ENCODE results near the gene KASH5. TPM values are rescaled to one million over a fixed set of nuclear protein-coding genes. Genes with fewer than 3 reads are reported as not detected.
A peak's percentile ranks its signal among the peaks of the same experiment; 100 is the strongest.

The KASH5 gene
- total and polyA plus RNA-seq, 2 of the 8 experiments (the other 6 are each of a cell fraction or from before 2014, with no cell fraction given): 0.05 to 0.19 TPM

DNA sequence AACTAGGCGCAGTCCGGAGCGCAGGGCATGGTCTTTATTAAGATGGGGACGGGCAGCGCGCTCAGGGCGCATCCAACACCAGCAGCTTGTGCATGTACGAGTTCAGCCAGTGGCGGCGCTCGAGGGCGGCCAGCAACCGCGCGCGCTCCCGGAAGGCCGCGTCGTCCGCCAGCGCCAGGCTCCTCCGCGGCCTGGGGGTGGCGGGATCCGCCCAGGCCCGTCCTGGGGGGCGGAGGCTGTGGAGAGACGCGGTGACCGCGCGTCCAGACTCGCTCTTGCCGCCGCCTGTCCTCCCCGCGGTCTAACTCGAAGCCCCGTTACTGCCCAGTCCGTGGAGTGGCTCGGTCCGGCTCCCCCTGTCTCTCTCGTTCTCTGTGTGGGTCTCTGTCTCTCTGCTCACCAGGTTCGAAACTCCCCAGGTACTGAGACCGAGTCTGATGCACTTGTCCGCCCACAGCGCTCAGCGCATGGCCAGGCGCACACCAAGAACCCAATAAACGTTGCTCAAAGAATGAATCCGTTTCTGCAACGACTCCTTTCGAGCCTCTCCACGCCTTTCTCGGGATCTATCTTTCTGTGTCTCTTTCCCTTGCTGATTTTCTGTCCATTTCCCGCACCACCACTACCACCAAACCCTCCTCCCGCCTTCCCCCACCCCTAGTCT is 34.5 kb downstream of the KASH5 start:
- no peak overlapping the region for H4K91ac ChIP-seq (replicated peaks; ENCODE audit: insufficient read length, low read length)
- FAIRE-seq (no peak), DNase-seq (ENCODE audit: low read depth in 1 of 2, low spot score in 2 of 2) (peak in 1 of 2 experiments; percentile 93)
- no peak overlapping the region for H2BK5ac ChIP-seq (ENCODE audit: low read depth, low read length)
- H3K23ac ChIP-seq (ENCODE audit: insufficient read length): no peak overlapping the region
- peak overlapping the region; percentile 85 to 88 for H3K4me2 ChIP-seq (ENCODE audit: insufficient read depth in 1 of 2, low read depth in 2 of 2, low read length in 2 of 2)
- no peak overlapping the region for H3K27ac ChIP-seq (ENCODE audit: low read depth, low read length)
- no peak overlapping the region for H3K4ac ChIP-seq (replicated peaks; ENCODE audit: insufficient read length, low read depth, low read length)
- H2BK12ac ChIP-seq (ENCODE audit: low read depth, low read length): no peak overlapping the region; the same call in 1 of the 2 replicates
- H3K56ac ChIP-seq (replicated peaks; ENCODE audit: insufficient read length, low read depth, low read length): no peak overlapping the region
- H4K8ac ChIP-seq (ENCODE audit: extremely low read depth, insufficient read depth, low read length): no peak overlapping the region; the same call in none of the 2 replicates
- peak overlapping the region; percentile 12 for H4K5ac ChIP-seq (ENCODE audit: insufficient read length, low read depth, low read length)
- 6% methylated on average over 44 of the region's 58 CpGs; no CpG with 5 or more reads in 1 of the 2 experiments for WGBS, 2 experiments (ENCODE audit: extremely low coverage in 1 of 2, insufficient coverage in 1 of 2, insufficient read length in 1 of 2, insufficient replicate concordance in 2 of 2, low coverage in 1 of 2, low lambda C conversion rate in 2 of 2, missing lambda C conversion rate in 1 of 2)
- H2BK20ac ChIP-seq (ENCODE audit: low read length): no peak overlapping the region
- CTCF ChIA-PET (ENCODE audit: partially characterized antibody): interaction anchor here (0.6 to 14.7 kb wide), 11 partner anchors 9 to 57 kb away, joined by 3 to 291 read pairs (median 6); partner anchors contain the start of gene PIH1D1
- no peaks in the 10 kb centered on the region for H3K9me3 ChIP-seq (ENCODE audit: insufficient read depth in 2 of 2, low read depth in 1 of 2, low read length in 1 of 2)
- no peaks in the 10 kb centered on the region for H3K79me1 ChIP-seq (ENCODE audit: low read depth, low read length)
- no peak overlapping the region for H2AK5ac ChIP-seq (ENCODE audit: low read depth, low read length)
- H2AFZ ChIP-seq (ENCODE audit: low read length): peak overlapping the region; percentile 17; the same call in 1 of the 2 replicates
- H3K27me3 ChIP-seq (replicated peaks in 1 of 4; ENCODE audit: control insufficient read depth in 3 of 4, extremely low read depth in 1 of 4, insufficient read depth in 3 of 4, low read length in 3 of 4): peaks cover 23 to 61% (median 56%) of the 10 kb centered on the region in 4 experiments
- no peak overlapping the region for H3K14ac ChIP-seq (ENCODE audit: insufficient read length)
- POLR2A ChIA-PET (ENCODE audit: partially characterized antibody): interaction anchor here (0.9 to 1.4 kb wide), 3 partner anchors 9 to 25 kb away, joined by 3 to 4 read pairs (median 4); no protein-coding TSS in a partner anchor
- peak overlapping the region; percentile 51 for H3K18ac ChIP-seq (ENCODE audit: extremely low read depth, low read length)
- no peaks in the 10 kb centered on the region for H4K20me1 ChIP-seq (replicated peaks in 1 of 2; ENCODE audit: control insufficient read depth in 1 of 2, insufficient read depth in 2 of 2, low read length in 2 of 2)
- H3K36me3 ChIP-seq (ENCODE audit: control insufficient read depth in 2 of 4, insufficient read depth in 4 of 4, low read length in 3 of 4): no peaks in the 10 kb centered on the region
- H3K79me2 ChIP-seq (ENCODE audit: control insufficient read depth in 1 of 2, insufficient read depth in 2 of 2, low read length in 2 of 2): no peaks in the 10 kb centered on the region
- peaks cover 12% of the 10 kb centered on the region; the same call in 1 of the 2 replicates for H3K23me2 ChIP-seq (ENCODE audit: low read depth, low read length)
- peak overlapping the region in 3 of 4 experiments; percentile 23 to 59 (median 28); a peak in 5 of 8 replicates for H3K4me3 ChIP-seq (ENCODE audit: extremely low read depth in 1 of 4, insufficient read depth in 2 of 4, low read depth in 3 of 4, low read length in 4 of 4)
- H3K4me1 ChIP-seq (replicated peaks in 1 of 4; ENCODE audit: control insufficient read depth in 3 of 4, insufficient read depth in 4 of 4, low read length in 3 of 4): peaks cover 7 to 29% (median 19%) of the 10 kb centered on the region in 4 experiments
- H2BK15ac ChIP-seq (ENCODE audit: low read length): peak overlapping the region; percentile 82; the same call in 1 of the 2 replicates
- H3K9ac ChIP-seq (replicated peaks in 1 of 4; ENCODE audit: extremely low read depth in 1 of 4, low read depth in 3 of 4, low read length in 3 of 4): no peak overlapping the region
- no peak overlapping the region for H2BK120ac ChIP-seq (replicated peaks; ENCODE audit: low read depth, low read length)
- TF ChIP-seq JUND (IDR thresholded peaks at IDR 0.05; ENCODE audit: low read length) (no peak), SIX5 (IDR thresholded peaks at IDR 0.05; ENCODE audit: low read depth, low read length) (no peak), TAF1 (IDR thresholded peaks at IDR 0.05; ENCODE audit: low read depth, low read length) (no peak), FOSL1 (IDR thresholded peaks at IDR 0.05; ENCODE audit: insufficient read depth, low read depth, low read length) (no peak), YY1 (IDR thresholded peaks at IDR 0.05; ENCODE audit: low read depth, low read length) (no peak), CBX5 (IDR thresholded peaks at IDR 0.05; ENCODE audit: low read depth, low read length) (no peak), ZNF274 (IDR thresholded peaks at IDR 0.05; ENCODE audit: borderline replicate concordance, extremely low read depth, low read length) (no peak), GTF2F1 (IDR thresholded peaks at IDR 0.05; ENCODE audit: borderline replicate concordance, low read depth, low read length) (no peak), JUN (IDR thresholded peaks at IDR 0.05; ENCODE audit: low read depth, low read length) (no peak)
- TF ChIP-seq, protein P1, sequence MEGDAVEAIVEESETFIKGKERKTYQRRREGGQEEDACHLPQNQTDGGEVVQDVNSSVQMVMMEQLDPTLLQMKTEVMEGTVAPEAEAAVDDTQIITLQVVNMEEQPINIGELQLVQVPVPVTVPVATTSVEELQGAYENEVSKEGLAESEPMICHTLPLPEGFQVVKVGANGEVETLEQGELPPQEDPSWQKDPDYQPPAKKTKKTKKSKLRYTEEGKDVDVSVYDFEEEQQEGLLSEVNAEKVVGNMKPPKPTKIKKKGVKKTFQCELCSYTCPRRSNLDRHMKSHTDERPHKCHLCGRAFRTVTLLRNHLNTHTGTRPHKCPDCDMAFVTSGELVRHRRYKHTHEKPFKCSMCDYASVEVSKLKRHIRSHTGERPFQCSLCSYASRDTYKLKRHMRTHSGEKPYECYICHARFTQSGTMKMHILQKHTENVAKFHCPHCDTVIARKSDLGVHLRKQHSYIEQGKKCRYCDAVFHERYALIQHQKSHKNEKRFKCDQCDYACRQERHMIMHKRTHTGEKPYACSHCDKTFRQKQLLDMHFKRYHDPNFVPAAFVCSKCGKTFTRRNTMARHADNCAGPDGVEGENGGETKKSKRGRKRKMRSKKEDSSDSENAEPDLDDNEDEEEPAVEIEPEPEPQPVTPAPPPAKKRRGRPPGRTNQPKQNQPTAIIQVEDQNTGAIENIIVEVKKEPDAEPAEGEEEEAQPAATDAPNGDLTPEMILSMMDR (IDR thresholded peaks at IDR 0.05; ENCODE audit: control extremely low read depth in 1 of 3, insufficient read depth in 1 of 3, low read depth in 1 of 3, low read length in 3 of 3): peak; percentile 82 to 90 (median 83)
